NCI-H146 (cell line): ENCODE measurements around the gene PSME3IP1.
A peak's percentile ranks its signal among the peaks of the same experiment; 100 is the strongest.
"Not testable (repeated sequence)": the region's sequence is repeated elsewhere in the genome, so short reads cannot be mapped to it uniquely, and the experiment has no call there.

Source experiments
- DNase-seq: peaks from one replicate; lab custom pipeline; 2025; lab: John Stamatoyannopoulos, UW

PSME3IP1 gene, protein sequence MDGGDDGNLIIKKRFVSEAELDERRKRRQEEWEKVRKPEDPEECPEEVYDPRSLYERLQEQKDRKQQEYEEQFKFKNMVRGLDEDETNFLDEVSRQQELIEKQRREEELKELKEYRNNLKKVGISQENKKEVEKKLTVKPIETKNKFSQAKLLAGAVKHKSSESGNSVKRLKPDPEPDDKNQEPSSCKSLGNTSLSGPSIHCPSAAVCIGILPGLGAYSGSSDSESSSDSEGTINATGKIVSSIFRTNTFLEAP

DNA sequence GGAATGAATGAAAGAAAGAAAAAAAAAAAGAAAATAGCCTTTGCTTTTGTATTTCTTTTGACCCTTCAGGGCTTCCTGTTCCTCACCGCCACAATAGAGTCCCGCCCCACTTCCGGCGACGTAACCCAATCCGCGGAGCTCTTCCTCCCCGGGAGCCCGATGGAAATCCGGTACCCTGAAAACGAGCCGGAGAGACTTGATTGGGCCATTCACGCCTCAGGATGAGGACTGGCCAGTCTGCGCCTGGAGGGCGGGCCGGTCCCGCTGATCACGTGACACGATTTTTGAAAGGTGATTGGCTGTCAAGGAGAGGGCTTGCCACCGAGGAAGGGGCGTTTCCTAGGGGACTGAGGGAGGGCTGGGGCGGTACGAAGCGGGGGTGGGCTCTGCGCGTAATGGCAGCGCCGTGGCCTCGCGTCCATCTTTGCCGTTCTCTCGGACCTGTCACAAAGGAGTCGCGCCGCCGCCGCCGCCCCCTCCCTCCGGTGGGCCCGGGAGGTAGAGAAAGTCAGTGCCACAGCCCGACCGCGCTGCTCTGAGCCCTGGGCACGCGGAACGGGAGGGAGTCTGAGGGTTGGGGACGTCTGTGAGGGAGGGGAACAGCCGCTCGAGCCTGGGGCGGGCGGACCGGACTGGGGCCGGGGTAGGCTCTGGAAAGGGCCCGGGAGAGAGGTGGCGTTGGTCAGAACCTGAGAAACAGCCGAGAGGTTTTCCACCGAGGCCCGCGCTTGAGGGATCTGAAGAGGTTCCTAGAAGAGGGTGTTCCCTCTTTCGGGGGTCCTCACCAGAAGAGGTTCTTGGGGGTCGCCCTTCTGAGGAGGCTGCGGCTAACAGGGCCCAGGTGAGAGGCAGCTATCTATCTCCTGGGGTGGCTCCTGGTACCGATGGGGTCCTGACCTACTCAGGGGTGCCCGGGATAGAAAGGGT is at the start of gene PSME3IP1, which contains the start of gene RSPRY1:
TSS of gene PSME3IP1 (minus strand) at position 95 of the 927 bp plus-strand sequence. CDS start 12,185 bp downstream, outside the sequence.
TSS of gene RSPRY1 (plus strand) at position 385 of the 927 bp plus-strand sequence. CDS start 18,330 bp downstream, outside the sequence.
- DNase-seq: peak; percentile 98

DNA sequence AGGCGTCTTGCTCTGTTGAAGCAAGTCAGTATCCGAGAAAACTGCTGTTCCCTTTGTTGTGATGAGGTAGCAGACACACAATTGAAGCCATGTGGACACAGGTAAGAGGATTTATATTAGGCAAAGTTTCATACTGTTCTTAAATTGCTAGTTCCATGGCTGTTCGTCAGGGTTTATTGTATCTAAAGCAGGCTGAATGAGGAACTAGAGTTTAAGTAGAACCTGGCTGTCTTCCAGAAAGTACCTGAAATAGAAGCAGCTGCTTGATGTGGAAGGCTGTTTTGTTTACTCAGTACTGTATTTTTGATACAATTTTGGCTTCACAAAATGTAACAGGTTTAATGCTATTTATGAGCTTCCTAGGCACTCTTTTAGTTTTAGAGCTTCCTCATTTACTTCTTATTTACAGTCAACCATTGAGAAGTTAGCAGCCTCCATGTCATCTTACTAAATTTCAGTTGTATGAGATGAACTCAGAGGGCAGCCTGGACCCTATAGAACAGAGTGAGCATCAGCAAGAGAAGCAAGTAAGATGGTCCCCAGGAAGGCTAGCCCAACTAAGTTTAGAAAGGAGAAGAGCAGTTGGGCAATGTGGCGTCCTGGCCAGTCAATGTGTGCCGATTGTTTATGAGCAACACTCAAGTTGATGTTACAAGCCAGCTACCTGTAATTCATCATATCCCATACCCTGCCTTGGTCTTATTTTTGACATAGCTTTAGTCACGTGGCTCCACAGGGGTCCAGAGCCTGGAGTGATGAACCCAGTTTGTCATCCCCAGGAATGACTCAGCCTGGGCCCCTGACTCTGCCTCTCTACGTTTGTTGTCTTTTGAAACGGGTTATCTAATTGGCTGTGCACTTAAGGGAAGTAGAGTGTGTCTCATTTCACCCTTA is 49.5 kb upstream of the PSME3IP1 start:
- no peak for DNase-seq

DNA sequence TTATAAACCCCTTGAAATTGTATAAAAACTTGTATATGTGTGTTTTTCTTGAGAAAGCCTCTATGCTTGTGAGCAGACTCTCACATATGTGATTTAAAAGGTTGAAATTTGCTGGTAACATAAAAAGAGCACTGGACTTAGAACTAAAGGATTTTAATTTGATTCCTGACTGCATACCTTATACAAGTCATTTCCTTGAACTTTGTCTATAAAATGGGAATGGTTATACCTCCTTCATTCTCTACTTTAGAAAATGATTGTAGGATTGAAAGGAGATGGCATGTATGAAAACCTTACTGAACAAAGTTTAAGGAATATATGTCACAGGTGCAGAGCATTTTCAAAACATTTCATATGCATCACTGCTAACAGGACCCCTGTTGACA is 48.9 kb upstream of the PSME3IP1 start:
- DNase-seq: no peak

DNA sequence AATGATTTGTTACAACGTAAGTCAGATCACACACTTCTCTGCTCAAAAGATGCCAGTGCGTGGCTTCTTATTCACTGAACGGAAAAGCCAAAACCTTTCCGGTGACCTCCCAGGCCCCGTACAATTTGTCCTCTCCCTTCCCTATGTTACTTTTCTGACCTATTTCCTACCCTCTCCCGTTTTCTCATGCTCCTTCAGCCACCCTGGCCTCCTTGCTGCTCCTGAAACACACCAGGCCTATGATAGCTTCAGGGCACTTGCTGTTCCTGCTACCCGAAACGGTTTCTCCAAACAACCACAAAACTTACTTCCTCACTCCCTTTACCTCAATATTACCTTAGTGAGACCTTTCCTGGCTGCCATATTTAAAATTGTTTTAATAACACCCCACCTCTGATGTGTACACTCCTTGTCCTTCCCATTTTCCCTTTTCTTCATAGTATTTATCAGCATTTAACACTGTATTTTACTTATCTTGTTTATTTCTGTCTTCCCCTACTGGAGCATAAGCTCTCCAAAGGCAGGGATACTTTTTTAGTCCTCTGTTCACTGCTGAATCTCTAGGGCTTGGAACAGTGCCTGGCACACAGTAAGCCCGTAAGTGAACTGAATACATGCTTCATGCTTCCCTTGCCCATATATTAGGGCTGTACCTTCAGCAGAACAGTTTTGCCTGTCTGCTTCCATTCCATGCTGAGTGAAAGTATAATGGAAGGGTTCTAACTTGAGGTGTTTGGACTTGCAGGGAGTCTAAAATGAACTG is 48.3 kb upstream of the PSME3IP1 start:
- DNase-seq: no peak

DNA sequence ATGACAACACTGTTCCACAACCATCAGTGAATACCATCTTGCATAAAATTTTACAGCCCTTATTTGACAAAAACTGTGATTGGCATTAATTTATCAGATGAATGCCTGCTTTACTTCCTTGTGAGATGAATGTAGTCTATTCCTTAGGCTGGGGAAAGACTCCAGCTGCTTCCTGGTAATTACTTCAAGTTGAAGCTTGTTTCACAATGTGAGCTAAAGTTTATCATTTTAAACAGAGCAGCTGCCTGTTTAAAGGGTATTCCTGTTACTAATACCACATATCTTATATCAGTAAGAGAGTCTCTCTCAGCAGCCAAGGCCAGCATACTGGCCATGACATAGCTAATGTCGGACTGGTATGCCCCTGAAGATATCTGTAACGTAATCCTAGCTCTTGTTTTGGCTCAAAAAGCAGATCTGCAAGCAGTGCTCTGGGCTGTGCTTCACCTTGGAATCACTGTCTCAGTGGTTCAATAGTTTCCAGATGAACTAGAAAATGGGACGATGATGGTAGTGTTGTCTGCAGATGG is 46.0 kb upstream of the PSME3IP1 start:
- no peak for DNase-seq

DNA sequence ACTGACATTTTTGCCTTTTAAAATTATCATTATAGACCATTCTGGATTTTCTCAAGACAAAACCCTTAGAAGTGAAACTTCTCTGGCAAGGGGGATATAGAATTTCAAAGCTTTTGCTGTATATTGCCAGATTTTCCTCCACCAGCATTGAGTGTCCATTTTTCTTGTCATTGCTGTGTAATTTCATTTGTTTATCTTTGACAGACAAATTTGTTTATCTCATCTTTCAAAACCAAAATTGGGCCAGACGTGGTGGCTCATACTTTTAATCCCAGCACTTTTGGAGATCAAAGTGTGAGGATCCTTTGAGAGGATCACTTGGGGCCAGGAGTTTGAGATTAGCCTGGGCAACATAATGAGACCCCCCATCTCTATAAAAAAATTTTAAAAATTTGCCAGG is 43.2 kb upstream of the PSME3IP1 start:
- no peak for DNase-seq

DNA sequence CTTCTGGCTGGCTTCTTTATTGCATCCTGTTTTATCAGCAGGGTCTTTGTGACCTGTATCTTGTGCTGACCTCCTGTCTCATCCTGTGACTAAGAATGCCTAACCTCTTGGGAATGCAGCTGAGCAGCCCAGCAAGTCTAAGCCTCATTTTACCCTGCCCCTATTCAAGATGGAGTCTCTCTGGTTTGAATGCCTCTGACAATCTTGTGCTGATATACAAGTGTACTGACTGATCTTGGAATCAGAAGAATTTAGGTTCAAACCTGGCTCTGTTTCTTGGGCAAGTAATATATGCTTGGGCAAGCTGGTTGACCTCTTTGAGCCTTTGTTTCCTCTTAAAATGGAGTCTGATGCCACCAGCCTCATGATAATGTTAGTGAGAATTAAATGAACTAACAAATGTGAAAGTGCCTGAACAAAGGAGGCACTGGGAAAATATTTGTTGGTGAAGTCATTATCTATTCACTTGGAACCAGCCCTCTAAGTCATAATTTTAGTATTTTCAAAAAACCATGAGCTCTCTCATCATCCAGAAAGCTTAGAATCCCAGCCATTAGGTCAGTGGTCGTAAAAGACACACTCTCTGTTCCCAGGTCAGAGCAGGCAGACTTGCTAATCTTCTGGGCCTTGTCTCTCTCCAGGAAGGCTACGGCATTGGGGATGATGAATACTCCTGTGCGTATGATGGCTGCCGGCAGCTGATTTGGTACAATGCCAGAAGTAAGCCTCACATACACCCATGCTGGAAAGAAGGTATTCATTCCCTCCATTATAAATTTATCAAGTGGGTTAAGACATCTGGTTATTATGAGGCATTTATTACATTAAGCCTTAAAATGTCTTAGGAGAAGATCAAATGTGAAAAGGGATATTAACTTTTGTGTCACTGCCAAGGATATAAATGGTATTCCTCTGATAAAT is 41.1 kb upstream of the PSME3IP1 start:
- DNase-seq: no peak

DNA sequence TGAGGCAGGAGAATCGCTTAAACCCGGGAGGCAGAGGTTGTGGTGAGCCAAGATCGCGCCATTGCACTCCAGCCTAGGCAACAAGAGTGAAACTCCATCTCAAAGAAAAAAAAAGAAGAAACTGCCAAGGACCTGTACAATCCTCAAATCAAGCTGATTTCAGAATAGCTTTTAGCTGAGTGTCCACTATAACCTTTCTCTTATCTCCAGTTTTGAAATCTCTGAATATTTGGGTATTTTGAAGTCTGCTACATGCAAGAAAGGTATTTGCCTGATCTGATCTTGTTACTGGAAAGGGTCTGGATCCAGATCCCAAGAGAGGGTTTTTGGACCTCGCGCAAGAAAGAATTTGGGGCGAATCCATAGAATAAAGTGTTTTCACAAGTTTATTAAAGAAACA is 40.1 kb upstream of the PSME3IP1 start:
- no peak for DNase-seq

DNA sequence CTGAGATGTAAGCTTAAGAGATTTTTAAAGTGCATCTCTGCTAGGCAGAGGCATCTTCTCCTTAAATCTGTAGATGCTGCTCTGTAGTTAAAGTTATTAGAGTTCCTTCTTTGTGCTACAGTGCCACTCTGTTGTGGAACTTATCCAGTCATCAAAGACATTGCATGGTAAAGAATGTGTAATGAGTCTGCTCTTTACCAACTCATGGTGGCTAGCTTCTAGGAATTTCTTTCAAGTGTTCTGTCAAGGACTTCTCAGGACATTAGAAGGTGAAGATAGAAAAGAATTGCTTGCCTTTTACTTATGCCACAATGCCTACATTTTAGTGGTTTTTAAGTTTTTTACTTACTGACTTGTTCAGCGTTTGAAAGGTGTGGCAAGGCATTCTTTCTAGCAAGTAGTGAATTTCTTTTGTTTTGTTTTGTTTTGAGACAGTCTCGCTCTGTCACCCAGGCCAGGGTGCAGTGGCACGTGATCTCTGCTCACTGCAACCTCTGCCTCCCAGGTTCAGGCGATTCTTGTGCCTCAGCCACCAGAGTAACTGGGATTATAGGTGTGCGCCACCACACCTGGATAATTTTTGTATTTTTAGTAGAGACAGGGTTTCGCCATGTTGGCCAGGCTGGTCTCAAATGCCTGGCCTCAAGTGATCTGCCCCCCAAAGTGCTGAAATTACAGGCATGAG is 39.0 kb upstream of the PSME3IP1 start:
- no peak for DNase-seq

DNA sequence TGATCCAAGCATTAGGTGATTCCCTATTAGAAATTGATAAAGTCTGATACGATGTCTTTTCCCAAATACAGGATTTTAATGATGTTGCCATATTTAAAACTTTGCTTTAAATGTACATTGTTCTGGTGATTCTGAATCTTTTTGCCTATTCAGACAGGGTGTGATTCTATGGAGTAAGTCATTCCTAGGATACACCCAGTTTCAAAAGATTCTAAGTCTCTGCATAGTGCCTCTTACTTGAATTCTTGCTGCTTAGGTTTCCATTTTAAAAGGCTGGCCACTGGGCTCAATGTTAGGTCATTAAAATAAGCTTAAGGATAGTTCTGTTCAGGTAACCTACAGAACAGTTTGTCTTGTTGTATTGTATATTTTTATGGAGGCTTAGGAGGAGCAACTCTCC is 37.2 kb upstream of the PSME3IP1 start:
- DNase-seq: no peak

DNA sequence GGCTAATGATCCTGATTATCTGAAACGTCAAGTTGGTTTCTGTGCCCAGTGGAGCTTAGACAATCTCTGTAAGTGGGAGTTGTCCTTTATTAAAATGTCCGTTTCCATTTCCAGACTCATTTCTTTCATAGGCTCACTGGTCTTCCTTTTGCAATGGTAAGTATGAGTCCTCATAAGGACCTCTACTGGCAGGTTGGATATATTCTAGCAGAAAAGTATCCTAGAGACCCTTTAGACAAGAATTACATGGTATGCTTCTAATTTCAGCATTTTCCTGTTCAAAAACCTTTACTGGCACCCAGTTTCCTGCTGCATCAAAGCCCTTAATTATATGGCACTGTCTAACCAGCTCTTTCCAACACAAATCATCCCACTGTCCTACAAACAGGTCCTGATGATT is 31.1 kb upstream of the PSME3IP1 start:
- DNase-seq: no peak

DNA sequence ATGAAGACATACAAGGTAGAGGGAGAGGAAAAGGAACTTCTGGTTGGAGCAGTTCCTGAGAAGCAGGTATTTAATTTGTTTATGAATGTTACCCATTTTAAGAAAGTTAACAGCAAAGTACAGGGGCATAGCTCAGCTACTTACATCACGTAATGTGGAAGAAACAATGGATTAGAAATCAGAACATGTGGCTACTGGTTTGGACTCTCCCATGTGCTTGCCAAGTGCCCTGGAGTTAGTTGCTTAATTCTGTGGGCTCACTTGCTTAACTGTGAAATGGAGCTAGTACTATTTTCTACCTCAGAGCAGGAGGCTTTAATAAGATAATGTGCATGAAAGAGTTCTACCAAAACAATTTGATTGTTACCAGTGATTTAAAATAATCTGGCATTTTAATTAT is 27.6 kb upstream of the PSME3IP1 start:
- no peak for DNase-seq

DNA sequence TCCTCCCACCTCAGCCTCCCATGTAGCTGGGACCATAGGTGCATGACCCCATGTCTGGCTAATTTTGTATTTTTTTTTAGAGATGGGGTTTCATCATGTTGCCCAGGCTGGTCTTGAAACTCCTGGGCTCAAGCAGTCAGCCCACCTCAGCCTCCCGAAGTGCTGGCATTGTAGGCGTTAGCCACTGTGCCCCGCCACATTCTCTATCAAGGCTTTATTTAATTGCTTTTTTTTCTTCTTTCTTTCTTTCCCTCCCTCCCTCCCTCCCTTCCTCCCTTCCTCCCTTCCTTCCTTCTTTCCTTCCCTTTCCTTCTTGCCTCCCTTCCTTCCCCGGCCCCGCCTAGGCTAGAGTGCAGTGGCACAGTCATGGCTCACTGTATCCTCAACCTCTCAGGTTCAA is 23.9 kb upstream of the PSME3IP1 start:
- DNase-seq: no peak

DNA sequence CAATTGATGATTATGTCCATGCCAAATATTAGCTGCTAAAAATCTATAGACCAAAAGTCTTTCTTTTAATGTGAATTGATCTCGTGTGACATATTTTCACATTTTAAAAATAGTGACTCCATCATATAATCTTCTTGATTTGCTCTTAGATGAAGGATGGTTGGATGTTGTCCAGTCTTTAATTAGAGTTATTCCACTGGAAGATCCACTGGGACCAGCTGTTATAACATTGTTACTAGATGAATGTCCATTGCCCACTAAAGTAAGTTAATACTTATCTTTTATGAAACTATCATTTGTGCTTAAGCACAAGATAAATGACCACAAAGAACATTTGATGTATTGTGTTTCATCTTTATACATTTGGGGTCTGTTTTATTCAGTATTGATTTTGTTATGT is 23.1 kb upstream of the PSME3IP1 start:
- DNase-seq: no peak

DNA sequence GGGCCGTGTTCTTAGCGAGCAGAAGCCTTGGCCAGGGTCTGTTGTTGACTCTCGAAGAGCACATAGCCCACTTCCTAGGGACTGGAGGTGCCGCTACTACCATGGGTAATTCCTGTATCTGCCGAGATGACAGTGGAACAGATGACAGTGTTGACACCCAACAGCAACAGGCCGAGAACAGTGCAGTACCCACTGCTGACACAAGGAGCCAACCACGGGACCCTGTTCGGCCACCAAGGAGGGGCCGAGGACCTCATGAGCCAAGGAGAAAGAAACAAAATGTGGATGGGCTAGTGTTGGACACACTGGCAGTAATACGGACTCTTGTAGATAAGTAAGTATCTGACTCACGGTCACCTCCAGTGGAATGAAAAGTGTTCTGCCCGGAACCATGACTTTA is 18.8 kb upstream of the PSME3IP1 start:
- no peak for DNase-seq

DNA sequence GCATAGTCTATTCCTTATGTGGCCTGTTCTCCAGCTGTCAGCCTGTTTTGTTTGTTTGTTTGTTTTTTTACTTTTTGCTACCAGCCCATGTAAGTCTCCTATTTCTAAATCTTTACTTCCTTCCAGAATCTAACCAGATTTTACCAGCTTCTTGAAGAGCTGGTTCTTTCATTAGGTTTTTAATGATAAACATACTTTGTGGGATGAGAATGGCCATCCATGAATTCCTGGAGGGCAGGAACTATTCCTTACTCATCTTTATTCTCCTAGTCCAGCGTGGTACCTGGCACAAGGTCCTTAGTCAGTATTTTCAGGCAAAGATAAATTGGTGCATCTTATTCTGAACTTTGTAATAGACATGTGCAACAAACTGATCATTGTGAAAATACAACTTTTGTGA is 17.6 kb upstream of the PSME3IP1 start:
- DNase-seq: no peak

DNA sequence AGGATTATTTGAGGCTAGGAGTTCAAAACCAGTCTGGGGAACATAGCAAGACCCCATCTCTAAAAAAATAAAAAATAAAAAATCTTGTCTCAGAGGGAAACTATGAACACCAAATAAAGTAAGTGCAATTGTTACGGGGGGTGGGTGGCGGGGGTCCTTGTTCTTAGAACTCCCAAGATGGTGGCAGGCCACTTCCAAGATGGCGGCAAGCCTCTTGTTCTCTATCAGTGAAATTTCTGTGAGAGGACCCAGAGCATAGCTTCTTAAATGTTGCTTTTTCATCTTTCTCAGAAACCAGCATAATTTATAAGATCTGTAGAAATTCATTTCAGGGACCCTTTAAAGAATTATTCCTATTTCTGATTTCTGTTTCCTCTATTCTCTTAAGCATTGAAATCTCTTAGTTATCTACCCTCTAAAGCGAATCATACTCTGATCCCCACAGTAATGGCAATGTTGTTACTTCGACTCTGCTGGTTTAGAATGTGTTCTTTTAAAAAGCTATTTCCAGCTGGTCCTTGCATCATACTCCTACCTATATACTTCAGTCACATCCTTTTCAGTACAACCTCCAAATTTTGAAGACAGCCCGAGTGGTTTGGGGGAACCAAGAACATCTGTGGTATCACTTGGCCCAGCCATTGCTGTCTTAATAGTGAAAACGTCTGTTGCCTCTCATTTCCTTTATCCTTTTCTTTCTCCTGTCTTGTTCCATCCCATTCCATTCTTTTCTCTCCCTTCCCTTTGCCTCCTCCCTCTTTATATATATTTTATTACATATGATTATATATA is 16.5 kb upstream of the PSME3IP1 start:
- no peak for DNase-seq

DNA sequence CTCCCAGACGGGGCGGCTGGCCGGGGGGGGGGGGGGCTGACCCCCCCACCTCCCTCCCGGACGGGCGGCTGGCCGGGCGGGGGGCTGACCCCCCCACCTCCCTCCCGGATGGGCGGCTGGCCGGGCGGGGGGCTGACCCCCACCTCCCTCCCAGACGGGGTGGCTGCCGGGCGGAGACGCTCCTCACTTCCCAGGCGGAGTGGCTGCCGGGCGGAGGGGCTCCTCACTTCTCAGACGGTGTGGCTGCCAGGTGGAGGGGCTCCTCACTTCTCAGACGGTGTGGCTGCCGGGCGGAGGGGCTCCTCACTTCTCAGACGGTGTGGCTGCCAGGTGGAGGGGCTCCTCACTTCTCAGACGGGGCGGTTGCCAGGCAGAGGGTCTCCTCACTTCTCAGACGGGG is 15.1 kb upstream of the PSME3IP1 start:
- not testable (repeated sequence) for DNase-seq

DNA sequence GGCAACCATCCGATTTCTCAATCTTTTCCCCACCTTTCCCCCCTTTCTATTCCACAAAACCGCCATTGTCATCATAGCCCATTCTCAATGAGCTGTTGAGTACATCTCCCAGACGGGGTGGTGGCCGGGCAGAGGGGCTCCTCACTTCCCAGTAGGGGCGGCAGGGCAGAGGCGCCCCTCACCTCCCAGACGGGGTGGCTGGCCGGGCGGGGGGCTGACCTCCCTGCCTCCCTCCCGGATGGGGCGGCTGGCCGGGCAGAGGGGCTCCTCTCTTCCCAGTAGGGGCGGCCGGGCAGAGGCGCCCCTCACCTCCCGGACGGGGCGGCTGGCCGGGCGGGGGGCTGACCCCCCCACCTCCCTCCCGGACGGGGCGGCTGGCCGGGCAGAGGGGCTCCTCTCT is 14.5 kb upstream of the PSME3IP1 start:
- DNase-seq: not testable (repeated sequence)
